ENCODE results near the gene DCTN2.

The DCTN2 gene

DNA sequence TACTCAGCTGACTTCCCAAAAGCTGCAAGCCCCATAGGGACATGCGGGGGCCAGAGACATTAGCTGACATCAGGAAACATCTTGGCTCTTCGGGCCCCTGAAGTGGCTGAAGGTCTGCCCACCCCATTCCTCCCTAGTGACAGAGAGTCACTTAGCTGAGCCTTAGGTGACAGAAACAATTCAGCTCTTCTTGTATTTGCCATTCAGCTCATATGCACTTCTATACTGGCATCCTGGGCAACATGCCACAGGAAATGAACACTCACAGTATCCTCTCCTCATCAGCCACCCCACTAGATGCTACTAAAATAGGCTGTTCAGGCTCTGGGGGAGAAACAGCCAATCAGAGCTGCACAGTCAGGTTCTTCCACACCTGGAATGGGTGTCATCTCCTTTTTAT is 3.4 kb downstream of the DCTN2 start:
- POLR2A ChIA-PET = interaction anchor here (0.9 to 1.6 kb wide), 2 partner anchors 23 to 24 kb away, joined by 3 to 4 read pairs; partner anchors contain the start of gene DDIT3
- CTCF ChIA-PET = no interaction called here
- no peak for DNase-seq (ENCODE audit: extremely low spot score)
- no peak for TF ChIP-seq FOXM1 (IDR thresholded peaks at IDR 0.05; ENCODE audit: borderline replicate concordance)
- no peak for TF ChIP-seq TARDBP (IDR thresholded peaks at IDR 0.05)

DNA sequence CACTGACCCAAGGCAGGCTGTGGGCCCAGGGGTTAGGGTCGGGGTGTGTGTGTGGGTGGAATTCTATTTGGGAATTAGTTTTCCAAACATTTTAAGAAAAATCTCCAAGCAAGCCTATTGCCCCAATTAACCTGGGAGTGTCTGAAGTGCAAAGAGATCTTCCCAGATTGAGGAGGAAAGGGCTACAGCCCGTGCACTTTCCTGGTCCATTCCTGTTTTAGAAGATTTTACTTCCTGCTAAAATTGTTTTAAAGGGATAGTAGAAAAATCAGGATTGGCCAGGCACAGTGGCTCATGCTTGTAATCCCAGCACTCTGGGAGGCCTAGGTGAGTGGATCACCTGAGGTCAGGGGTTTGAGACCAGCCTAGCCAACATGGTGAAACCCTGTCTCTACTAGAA is 5.3 kb downstream of the DCTN2 start:
- no peak for DNase-seq (ENCODE audit: extremely low spot score)
- CTCF ChIA-PET = no interaction called here
- POLR2A ChIA-PET = interaction anchor here (1.6 kb wide), 1 partner anchor 9 kb away, joined by 4 read pairs; no protein-coding TSS in a partner anchor

DNA sequence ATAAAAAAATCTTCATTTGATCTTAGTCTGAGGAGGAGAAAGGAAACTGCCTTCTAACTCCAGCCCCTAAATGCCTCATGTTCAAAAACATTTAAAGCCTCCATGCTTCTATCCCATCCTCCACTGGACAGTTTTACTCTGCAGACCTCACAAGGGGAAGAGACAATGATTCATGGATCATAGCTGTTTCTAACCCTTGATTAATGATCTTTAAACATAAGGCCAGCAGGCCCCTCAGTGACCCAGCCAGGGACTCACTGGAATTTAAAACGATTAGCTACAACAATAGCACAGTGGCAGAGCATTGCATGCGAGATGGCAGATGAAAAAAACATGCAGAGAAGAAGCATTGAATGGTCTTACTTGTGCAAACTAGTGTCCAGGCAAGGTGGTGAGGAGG is 6.0 kb downstream of the DCTN2 start:
- CTCF ChIA-PET = no interaction called here
- no peak for DNase-seq (ENCODE audit: extremely low spot score)
- POLR2A ChIA-PET = interaction anchor here (1.6 kb wide), 1 partner anchor 8 kb away, joined by 4 read pairs; no protein-coding TSS in a partner anchor
- no peak for TF ChIP-seq SUZ12 (IDR thresholded peaks at IDR 0.05)
- TF ChIP-seq, protein P1, sequence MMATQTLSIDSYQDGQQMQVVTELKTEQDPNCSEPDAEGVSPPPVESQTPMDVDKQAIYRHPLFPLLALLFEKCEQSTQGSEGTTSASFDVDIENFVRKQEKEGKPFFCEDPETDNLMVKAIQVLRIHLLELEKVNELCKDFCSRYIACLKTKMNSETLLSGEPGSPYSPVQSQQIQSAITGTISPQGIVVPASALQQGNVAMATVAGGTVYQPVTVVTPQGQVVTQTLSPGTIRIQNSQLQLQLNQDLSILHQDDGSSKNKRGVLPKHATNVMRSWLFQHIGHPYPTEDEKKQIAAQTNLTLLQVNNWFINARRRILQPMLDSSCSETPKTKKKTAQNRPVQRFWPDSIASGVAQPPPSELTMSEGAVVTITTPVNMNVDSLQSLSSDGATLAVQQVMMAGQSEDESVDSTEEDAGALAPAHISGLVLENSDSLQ (IDR thresholded peaks at IDR 0.05) = no peak
- TF ChIP-seq FOXK2 (IDR thresholded peaks at IDR 0.05) = no peak
- TF ChIP-seq SP1 (IDR thresholded peaks at IDR 0.05) = no peak
- TF ChIP-seq BHLHE40 (IDR thresholded peaks at IDR 0.05; ENCODE audit: borderline replicate concordance) = no peak
- TF ChIP-seq LEF1 (IDR thresholded peaks at IDR 0.05; ENCODE audit: borderline replicate concordance) = no peak
- no peak for TF ChIP-seq ZNF384 (IDR thresholded peaks at IDR 0.05)
- no peak for TF ChIP-seq CTBP1 (IDR thresholded peaks at IDR 0.05; ENCODE audit: borderline replicate concordance)
- TF ChIP-seq ELF4 (IDR thresholded peaks at IDR 0.05) = no peak

More for the DNA sequence above, 5.3 kb downstream of the DCTN2 start:
- TF ChIP-seq SP1 (IDR thresholded peaks at IDR 0.05) (no peak), BHLHE40 (IDR thresholded peaks at IDR 0.05; ENCODE audit: borderline replicate concordance) (no peak), L3MBTL2 (conservative IDR thresholded peaks at IDR 0.05) (no peak), ZNF384 (IDR thresholded peaks at IDR 0.05) (no peak), SUZ12 (IDR thresholded peaks at IDR 0.05) (no peak), FOXK2 (IDR thresholded peaks at IDR 0.05) (no peak), FOXM1 (IDR thresholded peaks at IDR 0.05; ENCODE audit: borderline replicate concordance) (no peak), HDGF (IDR thresholded peaks at IDR 0.05; ENCODE audit: borderline replicate concordance) (no peak), FOXA1 (IDR thresholded peaks at IDR 0.05) (no peak), CTBP1 (IDR thresholded peaks at IDR 0.05; ENCODE audit: borderline replicate concordance) (no peak), ELF4 (IDR thresholded peaks at IDR 0.05) (no peak), NFRKB (IDR thresholded peaks at IDR 0.05) (no peak), TARDBP (IDR thresholded peaks at IDR 0.05) (no peak), ARNT (IDR thresholded peaks at IDR 0.05) (no peak), LEF1 (IDR thresholded peaks at IDR 0.05; ENCODE audit: borderline replicate concordance) (no peak)
- TF ChIP-seq, protein P1 (IDR thresholded peaks at IDR 0.05) = no peak

DNA sequence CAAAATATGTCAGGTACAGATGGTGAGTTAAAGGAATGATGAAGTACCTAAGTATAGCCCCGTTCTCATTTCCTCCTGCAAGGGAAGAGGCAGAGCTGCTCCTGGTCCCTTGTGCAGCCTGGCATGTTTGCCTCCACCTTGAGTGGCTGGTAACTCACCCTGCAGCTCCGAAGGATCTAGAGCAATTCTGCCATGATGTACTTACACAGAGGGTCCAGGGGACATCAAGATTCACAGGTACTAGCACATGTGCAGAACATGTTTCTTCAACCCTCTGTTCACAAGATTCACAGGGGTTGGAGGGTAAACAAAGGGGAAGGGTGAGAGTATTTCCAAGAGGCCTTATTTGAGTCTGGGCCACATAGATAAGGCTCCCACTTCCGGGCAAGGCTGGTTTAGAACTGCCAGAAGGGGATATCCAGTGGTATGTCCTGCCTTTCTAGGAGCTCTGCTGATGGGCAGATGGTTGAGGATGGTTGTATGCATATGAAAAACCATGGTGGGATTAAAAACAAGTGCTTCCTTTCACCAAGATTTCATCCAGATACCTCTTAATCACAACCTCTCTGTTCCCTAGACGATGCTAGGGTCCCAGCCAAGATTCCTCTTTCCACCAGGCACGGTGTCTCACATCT is 7.7 kb downstream of the DCTN2 start:
- ChIA-PET POLR2A (interaction anchor here (0.9 to 3.4 kb wide), 2 partner anchors 16 to 19 kb away, joined by 3 to 12 read pairs; partner anchors contain the start of gene DDIT3), CTCF (interaction anchor here (0.6 kb wide), 1 partner anchor 35 kb away, joined by 3 read pairs; no protein-coding TSS in a partner anchor)
- no peak for DNase-seq (ENCODE audit: extremely low spot score)
- no peak for TF ChIP-seq FOXA1 (IDR thresholded peaks at IDR 0.05)
- no peak for TF ChIP-seq ZNF384 (IDR thresholded peaks at IDR 0.05)
- TF ChIP-seq NFRKB (IDR thresholded peaks at IDR 0.05) = no peak
- TF ChIP-seq BHLHE40 (IDR thresholded peaks at IDR 0.05; ENCODE audit: borderline replicate concordance) = no peak
- TF ChIP-seq SUZ12 (IDR thresholded peaks at IDR 0.05) = no peak
- no peak for TF ChIP-seq FOXM1 (IDR thresholded peaks at IDR 0.05; ENCODE audit: borderline replicate concordance)
- TF ChIP-seq LEF1 (IDR thresholded peaks at IDR 0.05; ENCODE audit: borderline replicate concordance) = no peak

DNA sequence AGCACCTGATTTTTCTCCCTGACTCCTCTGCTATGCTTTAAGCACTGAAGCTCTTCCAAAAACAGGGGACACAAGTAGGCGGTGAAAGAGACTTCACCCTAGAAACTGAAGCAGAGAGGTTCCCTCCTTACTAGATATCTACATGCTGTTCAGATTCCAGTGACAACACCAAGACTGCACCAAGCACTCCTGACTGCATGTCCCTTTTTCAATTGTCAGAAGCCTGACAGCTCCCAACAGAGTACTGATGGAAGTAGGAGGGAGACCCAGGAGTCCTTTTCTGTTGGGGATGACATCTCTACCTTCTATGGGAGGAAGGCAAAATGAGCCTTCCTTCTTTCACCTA is 10.4 kb downstream of the DCTN2 start:
- POLR2A ChIA-PET = interaction anchor here (0.9 to 3.4 kb wide), 2 partner anchors 11 to 13 kb away, joined by 3 to 12 read pairs; no protein-coding TSS in a partner anchor
- CTCF ChIA-PET = no interaction called here
- DNase-seq (ENCODE audit: extremely low spot score) = no peak
- no peak for TF ChIP-seq L3MBTL2 (conservative IDR thresholded peaks at IDR 0.05)
- no peak for TF ChIP-seq LEF1 (IDR thresholded peaks at IDR 0.05; ENCODE audit: borderline replicate concordance)
- TF ChIP-seq FOXK2 (IDR thresholded peaks at IDR 0.05) = no peak

DNA sequence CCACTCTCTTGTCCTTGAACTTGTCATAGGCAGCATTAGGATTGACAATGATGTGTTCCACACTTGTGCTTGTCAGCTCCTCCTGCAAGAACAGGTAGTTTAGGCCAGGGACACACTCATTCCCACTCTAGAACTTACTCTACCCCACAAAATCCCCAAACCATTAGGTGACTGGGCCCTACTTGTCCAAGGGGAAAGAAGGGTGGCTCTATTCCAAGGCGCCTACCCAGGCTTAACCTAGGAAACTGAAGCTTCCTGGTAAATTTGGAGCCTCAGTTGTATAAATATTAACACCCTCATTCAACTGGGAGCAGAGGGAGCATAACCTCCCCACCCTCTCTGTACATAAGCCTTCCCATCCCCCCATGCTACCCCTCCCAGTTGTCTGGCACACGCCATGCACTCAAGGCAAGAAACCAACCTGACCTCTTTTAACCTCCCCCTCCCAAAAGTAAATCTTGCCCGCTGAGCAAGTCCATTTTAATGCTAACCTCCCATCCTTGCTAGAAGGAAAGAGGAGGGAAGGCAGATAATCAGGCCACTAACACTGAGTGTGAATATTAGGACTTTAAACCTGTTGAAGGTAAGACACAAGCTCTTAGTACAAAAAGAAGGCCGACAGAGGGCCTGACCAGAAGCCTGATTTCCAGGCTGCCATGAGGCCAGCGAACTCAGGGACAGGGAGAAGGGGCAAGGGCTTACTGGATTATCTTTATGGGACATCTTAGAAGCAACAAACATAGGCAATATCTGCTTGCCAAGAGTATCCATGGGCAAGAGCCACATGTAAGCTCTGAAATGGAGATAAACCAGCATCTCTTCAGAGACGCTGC is 11.0 kb downstream of the DCTN2 start:
- DNase-seq (ENCODE audit: extremely low spot score) = no peak
- ChIA-PET POLR2A (interaction anchor here (0.9 kb wide), 1 partner anchor 11 kb away, joined by 3 read pairs; no protein-coding TSS in a partner anchor), CTCF (no interaction called here)
- TF ChIP-seq FOXM1 (IDR thresholded peaks at IDR 0.05; ENCODE audit: borderline replicate concordance) = no peak
- no peak for TF ChIP-seq HDGF (IDR thresholded peaks at IDR 0.05; ENCODE audit: borderline replicate concordance)
- TF ChIP-seq CTBP1 (IDR thresholded peaks at IDR 0.05; ENCODE audit: borderline replicate concordance) = no peak
- TF ChIP-seq FOXK2 (IDR thresholded peaks at IDR 0.05) = no peak
- no peak for TF ChIP-seq ZNF384 (IDR thresholded peaks at IDR 0.05)
- no peak for TF ChIP-seq SP1 (IDR thresholded peaks at IDR 0.05)
- TF ChIP-seq, protein P1 (IDR thresholded peaks at IDR 0.05) = no peak
- TF ChIP-seq L3MBTL2 (conservative IDR thresholded peaks at IDR 0.05) = no peak
- no peak for TF ChIP-seq BHLHE40 (IDR thresholded peaks at IDR 0.05; ENCODE audit: borderline replicate concordance)
- no peak for TF ChIP-seq ELF4 (IDR thresholded peaks at IDR 0.05)
- TF ChIP-seq FOXA1 (IDR thresholded peaks at IDR 0.05) = no peak
- TF ChIP-seq NFRKB (IDR thresholded peaks at IDR 0.05) = no peak
- no peak for TF ChIP-seq TARDBP (IDR thresholded peaks at IDR 0.05)
- TF ChIP-seq ARNT (IDR thresholded peaks at IDR 0.05) = no peak
- no peak for TF ChIP-seq SUZ12 (IDR thresholded peaks at IDR 0.05)
- TF ChIP-seq LEF1 (IDR thresholded peaks at IDR 0.05; ENCODE audit: borderline replicate concordance) = no peak
